ENCODE measurements around the gene GRSF1.
"Not testable (repeated sequence)": the region's sequence is repeated elsewhere in the genome, so short reads cannot be mapped to it uniquely, and the experiment has no call there.

The GRSF1 gene

GRCh38 chr4:70839589-70840093 is at the start of gene GRSF1:
TSS of gene GRSF1 (minus strand) at chr4:70839890. CDS start at chr4:70839827, 63 bp downstream.
- DNase-seq: peak; percentile 87

- DNase-seq: no peak
Observed at GRCh38 chr4:70885174-70885573, 45.5 kb upstream of the GRSF1 start.

GRCh38 chr4:70880739-70881138 is 41.0 kb upstream of the GRSF1 start:
- no peak for DNase-seq

- no peak for DNase-seq
Observed at GRCh38 chr4:70877556-70877955, 37.9 kb upstream of the GRSF1 start.

- DNase-seq: no peak
Observed at GRCh38 chr4:70874268-70875156, 34.8 kb upstream of the GRSF1 start.

- no peak for DNase-seq
Observed at GRCh38 chr4:70873216-70873615, 33.5 kb upstream of the GRSF1 start.

GRCh38 chr4:70868778-70869177 is 29.1 kb upstream of the GRSF1 start:
- no peak for DNase-seq

GRCh38 chr4:70863099-70863790 is 23.6 kb upstream of the GRSF1 start:
- DNase-seq: no peak

- DNase-seq: no peak
Observed at GRCh38 chr4:70859066-70859465, 19.4 kb upstream of the GRSF1 start.

GRCh38 chr4:70858454-70858853 is 18.8 kb upstream of the GRSF1 start:
- DNase-seq: no peak

GRCh38 chr4:70855464-70855863 is 15.8 kb upstream of the GRSF1 start:
- DNase-seq: no peak

GRCh38 chr4:70849291-70849690 is 9.6 kb upstream of the GRSF1 start:
- no peak for DNase-seq

GRCh38 chr4:70844180-70844579 is 4.5 kb upstream of the GRSF1 start:
- no peak for DNase-seq

- DNase-seq: no peak
Observed at GRCh38 chr4:70842761-70843435, 3.2 kb upstream of the GRSF1 start.

- no peak for DNase-seq
Observed at GRCh38 chr4:70841951-70842350, 2.3 kb upstream of the GRSF1 start.

- no peak for DNase-seq
Observed at GRCh38 chr4:70841211-70841610, 1.5 kb upstream of the GRSF1 start.

GRCh38 chr4:70840631-70841030 is 941 bp upstream of the GRSF1 start:
- not testable (repeated sequence) for DNase-seq

- DNase-seq: not testable (repeated sequence)
Observed at GRCh38 chr4:70840137-70840536, 447 bp upstream of the GRSF1 start.

- DNase-seq: peak; percentile 75
Observed at GRCh38 chr4:70838666-70839588, 763 bp downstream of the GRSF1 start.

- no peak for DNase-seq
Observed at GRCh38 chr4:70838204-70838603, 1.5 kb downstream of the GRSF1 start.

GRCh38 chr4:70836081-70836480 is 3.6 kb downstream of the GRSF1 start:
- DNase-seq: no peak

- DNase-seq: no peak
Observed at GRCh38 chr4:70833675-70834074, 6.0 kb downstream of the GRSF1 start.
